ENCODE data around the gene RAET1E.

- no peak for TF ChIP-seq POLR2A (IDR thresholded peaks at IDR 0.05)
- no peak for TF ChIP-seq CTCF (IDR thresholded peaks at IDR 0.05)
Measured at GRCh38 chr6:149935246-149935645, 37.3 kb upstream of the RAET1E start.
